GM23248 (cell line): ENCODE results near the gene NOSIP. TPM values are rescaled to one million over a fixed set of nuclear protein-coding genes. Genes with fewer than 3 reads are reported as not detected.

ENCODE experiments used
- DNase-seq: peaks from one replicate; pipeline ENCODE4 v3.0.0-alpha.2; 2015
- H2AFZ ChIP-seq: fragments of 200-600 bp; sonication (generic); 2 replicates; pipeline ENCODE4 v1.6.1; 2016; ENCODE audit warnings: antibody characterized with exemption
- H3F3A ChIP-seq: fragments of 200-600 bp; sonication (generic); 2 replicates; pipeline ENCODE4 v1.6.1; 2016; ENCODE audit warnings: mild to moderate bottlenecking, antibody characterized with exemption, mixed run types; ENCODE audit not compliant: insufficient read depth
- H3K27ac ChIP-seq: fragments of 200-600 bp; sonication (generic); 2 replicates; pipeline ENCODE4 v1.5.1; 2016; ENCODE audit warnings: mild to moderate bottlenecking
- H3K27me3 ChIP-seq: fragments of 200-600 bp; sonication (generic); replicated peaks from 2 replicates; pipeline ENCODE4 v1.6.1; 2016; ENCODE audit warnings: mild to moderate bottlenecking; ENCODE audit not compliant: insufficient read depth
- H3K36me3 ChIP-seq: fragments of 200-600 bp; sonication (generic); 2 replicates; pipeline ENCODE4 v1.6.1; 2016; ENCODE audit warnings: low read depth, mild to moderate bottlenecking
- H3K4me1 ChIP-seq: fragments of 200-600 bp; sonication (generic); 2 replicates; pipeline ENCODE4 v1.6.1; 2016; ENCODE audit warnings: mild to moderate bottlenecking; ENCODE audit not compliant: insufficient read depth
- H3K4me2 ChIP-seq: fragments of 200-600 bp; sonication (generic); one replicate; pipeline ENCODE4 v1.6.1; 2016; ENCODE audit warnings: mild to moderate bottlenecking; ENCODE audit not compliant: unreplicated experiment
- H3K4me3 ChIP-seq: fragments of 200-600 bp; sonication (generic); 2 replicates; pipeline ENCODE4 v1.5.1; 2016; ENCODE audit warnings: mild to moderate bottlenecking
- H3K79me2 ChIP-seq: fragments of 200-600 bp; sonication (generic); 2 replicates; pipeline ENCODE4 v1.6.1; 2016; ENCODE audit warnings: mild to moderate bottlenecking; ENCODE audit not compliant: insufficient read depth
- H3K9ac ChIP-seq: fragments of 200-600 bp; sonication (generic); 2 replicates; pipeline ENCODE4 v1.6.1; 2016; ENCODE audit warnings: mild to moderate bottlenecking
- H3K9me2 ChIP-seq: fragments of 200-600 bp; sonication (generic); 2 replicates; pipeline ENCODE4 v1.6.1; 2016; ENCODE audit warnings: mixed run types, mild to moderate bottlenecking, moderate library complexity; ENCODE audit not compliant: insufficient read depth
- H3K9me3 ChIP-seq: fragments of 200-600 bp; sonication (generic); one replicate; pipeline ENCODE4 v1.6.1; 2017; ENCODE audit warnings: low read depth
- H4K20me1 ChIP-seq: fragments of 200-600 bp; sonication (generic); 2 replicates; pipeline ENCODE4 v1.6.0; 2016; ENCODE audit not compliant: insufficient read depth
- EZH2 ChIP-seq: fragments of 200-600 bp; sonication (generic); IDR thresholded peaks from 2 replicates; pipeline ENCODE4 v1.6.1; 2018; ENCODE audit warnings: antibody characterized with exemption, mild to moderate bottlenecking; ENCODE audit not compliant: insufficient read depth, poor library complexity, severe bottlenecking
- EZH2phosphoT487 ChIP-seq: fragments of 200-600 bp; sonication (generic); IDR thresholded peaks from 2 replicates; pipeline ENCODE4 v1.6.1; 2018; ENCODE audit warnings: antibody characterized with exemption, moderate library complexity, mild to moderate bottlenecking, low read depth; ENCODE audit not compliant: insufficient read depth
- WGBS, 2 experiments: methylation state at CpG; one replicate each; pipeline ENCODE4 v1.1.6; 2015 to 2017; ENCODE audit warnings: low lambda C conversion rate in 2 of 2, low coverage in 1 of 2; ENCODE audit errors: missing lambda C conversion rate in 2 of 2; 5-methylcytosine and 5-hydroxymethylcytosine counted together
- in situ Hi-C: fragments of 300-500 bp; cut with MboI; formaldehyde crosslinking; loops from 2 replicates; pipeline ENCODE4 v1.15.0; 2020
- polyA plus RNA-seq: library from polyadenylated mRNA; unstranded; fragments of >200 nt; fragmentation: Nextera tagmentation; extraction: Ambion mirVana; gene quantifications from 2 replicates; pipeline ENCODE4 v1.2.1, GENCODE V29; 2016
- total RNA-seq: library from RNA; depleted of rRNA; stranded (reverse); fragments of >200 nt; shearing (Covaris generic); gene quantifications from 2 replicates; pipeline ENCODE4 v1.2.3, GENCODE V29; 2014

NOSIP gene
- total and polyA plus RNA-seq, 2 experiments from 2014 or later: 53.2 to 84.3 TPM

- no peaks in the 10 kb centered on the region for H4K20me1 ChIP-seq
- no peaks in the 10 kb centered on the region for H3K27me3 ChIP-seq
- no peak overlapping the region for H2AFZ ChIP-seq
- no peaks in the 10 kb centered on the region for H3K79me2 ChIP-seq
- TF ChIP-seq EZH2 (no peak), EZH2phosphoT487 (no peak)
- no peak overlapping the region for H3K4me2 ChIP-seq
- WGBS, 2 experiments: 77 to 85% methylated on average over 4 of the region's 4 CpGs
- peaks cover 8% of the 10 kb centered on the region for H3K4me1 ChIP-seq
- no peaks in the 10 kb centered on the region for H3K9me3 ChIP-seq
- H3K4me3 ChIP-seq: no peak overlapping the region
- H3K9ac ChIP-seq: no peak overlapping the region
- DNase-seq: no peak
- peaks cover 15% of the 10 kb centered on the region for H3F3A ChIP-seq
- no peaks in the 10 kb centered on the region for H3K36me3 ChIP-seq
- H3K9me2 ChIP-seq: no peaks in the 10 kb centered on the region
- in situ Hi-C loops: no loop called here
- H3K27ac ChIP-seq: no peak overlapping the region
Measured at GRCh38 chr19:49515767-49516166, 64.6 kb downstream of the NOSIP start.

DNA sequence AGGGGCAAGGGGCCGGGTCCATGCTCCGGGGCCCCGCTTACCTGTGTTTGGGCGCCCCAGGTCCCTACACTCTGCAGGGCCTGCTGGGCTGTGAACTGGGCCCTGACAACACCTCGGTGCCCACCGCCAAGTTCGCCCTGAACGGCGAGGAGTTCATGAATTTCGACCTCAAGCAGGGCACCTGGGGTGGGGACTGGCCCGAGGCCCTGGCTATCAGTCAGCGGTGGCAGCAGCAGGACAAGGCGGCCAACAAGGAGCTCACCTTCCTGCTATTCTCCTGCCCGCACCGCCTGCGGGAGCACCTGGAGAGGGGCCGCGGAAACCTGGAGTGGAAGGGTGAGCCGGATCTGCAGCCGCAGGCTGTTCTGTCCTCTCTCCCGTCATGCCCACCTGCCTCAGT is 66.2 kb downstream of the NOSIP start:
- Histone ChIP-seq H3K9me3 (no peaks in the 10 kb centered on the region), H3K9ac (no peak overlapping the region), H3K9me2 (no peaks in the 10 kb centered on the region), H3K27me3 (no peaks in the 10 kb centered on the region), H3K4me2 (no peak overlapping the region), H3K4me3 (no peak overlapping the region), H3K27ac (no peak overlapping the region), H3F3A (peaks cover 13% of the 10 kb centered on the region), H3K36me3 (no peaks in the 10 kb centered on the region), H4K20me1 (no peaks in the 10 kb centered on the region), H3K4me1 (peaks cover 8% of the 10 kb centered on the region), H3K79me2 (no peaks in the 10 kb centered on the region), H2AFZ (no peak overlapping the region)
- DNase-seq: no peak
- TF ChIP-seq EZH2phosphoT487: no peak
- no peak for TF ChIP-seq EZH2
- in situ Hi-C loops: no loop called here
- 86 to 91% methylated on average over 15 to 20 of the region's 21 CpGs for WGBS, 2 experiments

- no peak for DNase-seq
- Histone ChIP-seq H2AFZ (no peak overlapping the region), H3K79me2 (no peaks in the 10 kb centered on the region), H3K9me2 (no peaks in the 10 kb centered on the region), H3K4me2 (peak overlapping the region; percentile 87), H3K36me3 (no peaks in the 10 kb centered on the region), H3K9me3 (no peaks in the 10 kb centered on the region), H3K9ac (peak overlapping the region; percentile 83), H3K27me3 (no peaks in the 10 kb centered on the region), H3K4me3 (no peak overlapping the region), H3F3A (peaks cover 10% of the 10 kb centered on the region; the same call in 1 of the 2 replicates), H3K27ac (no peak overlapping the region), H4K20me1 (no peaks in the 10 kb centered on the region), H3K4me1 (peaks cover 8% of the 10 kb centered on the region)
- TF ChIP-seq EZH2phosphoT487: no peak
- no peak for TF ChIP-seq EZH2
- in situ Hi-C loops: no loop called here
- WGBS, 2 experiments: 53 to 56% methylated on average over 11 to 12 of the region's 12 CpGs
Measured at GRCh38 chr19:49513746-49514118, 66.6 kb downstream of the NOSIP start.

GRCh38 chr19:49512970-49513745 is 67.2 kb downstream of the NOSIP start:
- in situ Hi-C loops: no loop called here
- H3K79me2 ChIP-seq: no peaks in the 10 kb centered on the region
- peaks cover 8% of the 10 kb centered on the region for H3K4me1 ChIP-seq
- 0 to 2% methylated on average over 8 to 40 of the region's 50 CpGs for WGBS, 2 experiments
- H3K9me3 ChIP-seq: no peaks in the 10 kb centered on the region
- H3K27ac ChIP-seq: no peak overlapping the region
- H3K9me2 ChIP-seq: no peaks in the 10 kb centered on the region
- H3K27me3 ChIP-seq: no peaks in the 10 kb centered on the region
- peak; percentile 47 for DNase-seq
- H3K4me3 ChIP-seq: peak overlapping the region; percentile 73
- H4K20me1 ChIP-seq: no peaks in the 10 kb centered on the region
- peak overlapping the region; percentile 94 for H2AFZ ChIP-seq
- no peaks in the 10 kb centered on the region for H3K36me3 ChIP-seq
- peaks cover 10% of the 10 kb centered on the region; the same call in 1 of the 2 replicates for H3F3A ChIP-seq
- H3K4me2 ChIP-seq: peak overlapping the region; percentile 87
- peak overlapping the region; percentile 83 for H3K9ac ChIP-seq
- no peak for TF ChIP-seq EZH2phosphoT487
- TF ChIP-seq EZH2: no peak
